ENCODE results near the gene ARID5A.

Gene ARID5A

DNA sequence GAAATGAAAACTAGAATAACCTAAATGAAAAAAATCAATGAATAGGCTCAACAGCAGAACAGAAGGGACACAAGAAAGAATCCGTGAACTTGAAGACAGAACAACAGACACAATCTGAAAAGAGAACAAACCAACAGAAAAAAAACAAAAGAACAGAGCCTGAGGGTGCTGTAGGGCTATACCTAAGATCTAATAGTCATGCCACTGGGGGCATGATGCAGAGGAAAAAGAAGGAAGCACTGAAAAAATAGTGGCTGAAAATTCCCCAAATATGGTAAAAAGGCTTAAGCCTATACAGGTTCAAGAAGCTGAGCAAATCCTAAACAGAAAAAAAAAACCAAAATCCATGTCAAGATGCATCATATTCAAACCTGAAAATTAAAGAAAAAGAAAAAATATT lies 51.3 kb downstream of the ARID5A start:
- TF ChIP-seq, protein P1, sequence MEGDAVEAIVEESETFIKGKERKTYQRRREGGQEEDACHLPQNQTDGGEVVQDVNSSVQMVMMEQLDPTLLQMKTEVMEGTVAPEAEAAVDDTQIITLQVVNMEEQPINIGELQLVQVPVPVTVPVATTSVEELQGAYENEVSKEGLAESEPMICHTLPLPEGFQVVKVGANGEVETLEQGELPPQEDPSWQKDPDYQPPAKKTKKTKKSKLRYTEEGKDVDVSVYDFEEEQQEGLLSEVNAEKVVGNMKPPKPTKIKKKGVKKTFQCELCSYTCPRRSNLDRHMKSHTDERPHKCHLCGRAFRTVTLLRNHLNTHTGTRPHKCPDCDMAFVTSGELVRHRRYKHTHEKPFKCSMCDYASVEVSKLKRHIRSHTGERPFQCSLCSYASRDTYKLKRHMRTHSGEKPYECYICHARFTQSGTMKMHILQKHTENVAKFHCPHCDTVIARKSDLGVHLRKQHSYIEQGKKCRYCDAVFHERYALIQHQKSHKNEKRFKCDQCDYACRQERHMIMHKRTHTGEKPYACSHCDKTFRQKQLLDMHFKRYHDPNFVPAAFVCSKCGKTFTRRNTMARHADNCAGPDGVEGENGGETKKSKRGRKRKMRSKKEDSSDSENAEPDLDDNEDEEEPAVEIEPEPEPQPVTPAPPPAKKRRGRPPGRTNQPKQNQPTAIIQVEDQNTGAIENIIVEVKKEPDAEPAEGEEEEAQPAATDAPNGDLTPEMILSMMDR (IDR thresholded peaks at IDR 0.05; ENCODE audit: control insufficient read depth, extremely low read depth, insufficient read depth), result no peak
- H3K4me3 ChIP-seq (ENCODE audit: low read depth, low read length), result no peak overlapping the region
- no peak for DNase-seq (ENCODE audit: low read depth)

DNA sequence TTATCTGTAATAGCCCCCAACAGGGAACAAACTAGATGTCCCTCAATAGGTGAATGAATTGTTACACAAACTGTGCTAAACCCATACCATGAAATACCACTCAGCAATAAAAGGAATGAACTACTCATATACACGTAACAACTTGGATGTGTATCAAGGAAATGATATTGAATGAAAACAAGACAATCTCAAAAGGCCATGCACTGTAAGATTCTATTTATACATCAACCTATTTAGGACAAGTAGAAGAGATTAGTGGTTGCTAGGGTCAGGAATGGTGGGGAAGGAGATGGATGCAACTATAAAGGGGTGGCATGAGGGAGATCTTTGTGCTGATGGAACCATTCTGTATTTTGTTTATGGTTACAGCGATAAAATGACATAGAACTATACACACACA lies 54.5 kb downstream of the ARID5A start:
- no peak for DNase-seq (ENCODE audit: low read depth)
- TF ChIP-seq, protein P1 (IDR thresholded peaks at IDR 0.05; ENCODE audit: control insufficient read depth, extremely low read depth, insufficient read depth), result no peak
- no peak overlapping the region for H3K4me3 ChIP-seq (ENCODE audit: low read depth, low read length)

DNA sequence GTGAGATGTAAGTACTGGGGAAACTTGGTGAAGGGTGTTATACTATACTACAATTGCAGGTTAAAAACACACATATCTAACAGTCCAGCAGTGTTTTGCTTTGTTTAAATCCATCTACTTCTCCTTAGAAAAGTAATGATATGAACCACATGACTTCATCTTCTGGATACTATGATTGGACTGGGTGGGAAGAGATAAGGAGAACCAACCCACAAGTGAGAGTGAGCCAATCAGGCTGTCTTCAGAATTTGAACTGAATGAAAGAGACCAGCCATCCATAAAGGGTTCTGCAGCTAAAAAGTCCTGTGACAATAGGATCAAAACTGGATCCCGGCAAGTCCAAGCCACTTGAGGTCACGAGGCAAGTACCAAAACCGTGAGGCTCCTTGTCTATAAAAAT lies 54.9 kb downstream of the ARID5A start:
- H3K4me3 ChIP-seq (ENCODE audit: low read depth, low read length), result no peak overlapping the region
- no peak for DNase-seq (ENCODE audit: low read depth)
- TF ChIP-seq, protein P1 (IDR thresholded peaks at IDR 0.05; ENCODE audit: control insufficient read depth, extremely low read depth, insufficient read depth), result no peak

DNA sequence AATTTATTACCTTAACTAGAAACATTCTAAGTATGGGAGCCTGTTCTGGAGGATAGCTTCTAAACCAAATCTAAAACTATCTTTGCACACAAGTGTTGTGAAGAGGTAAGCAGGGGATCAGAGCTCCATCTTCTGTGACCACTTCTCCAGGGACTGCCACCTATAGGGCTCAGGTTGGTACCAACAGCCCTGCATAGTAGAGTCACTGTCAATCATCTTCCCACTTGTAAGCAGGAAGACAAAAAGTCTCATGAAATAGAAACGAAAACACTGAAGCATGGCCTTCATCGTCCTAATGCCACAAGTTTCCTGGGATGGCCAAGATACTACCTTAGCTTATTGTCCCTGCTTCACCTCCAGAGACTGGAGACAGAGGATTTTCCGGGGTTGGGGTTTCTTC lies 57.7 kb downstream of the ARID5A start:
- TF ChIP-seq, protein P1 (IDR thresholded peaks at IDR 0.05; ENCODE audit: control insufficient read depth, extremely low read depth, insufficient read depth), result no peak
- no peak for DNase-seq (ENCODE audit: low read depth)

DNA sequence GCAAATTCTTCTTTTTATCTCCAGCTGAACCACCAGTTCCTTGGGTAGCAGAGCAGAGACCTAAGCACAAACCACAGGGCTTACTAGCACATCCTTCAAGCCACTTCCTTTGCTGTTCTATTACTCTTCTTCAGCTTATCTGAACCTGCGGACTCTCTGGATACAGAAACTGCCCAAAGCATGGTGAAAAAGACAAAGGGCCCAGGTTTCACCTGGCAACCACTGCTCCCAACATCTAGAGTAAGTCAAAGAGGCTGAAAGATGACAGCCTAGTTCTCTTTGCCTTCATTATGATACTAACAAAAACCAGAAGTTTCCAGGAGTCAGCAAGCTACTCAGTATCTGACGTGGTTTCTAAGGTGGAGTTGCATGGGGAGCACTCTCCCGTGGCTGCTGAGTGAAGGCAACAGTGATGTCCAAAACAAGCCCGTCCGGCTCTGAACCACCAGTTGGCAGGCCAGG lies 58.2 kb downstream of the ARID5A start:
- no peak for DNase-seq (ENCODE audit: low read depth)
- no peak overlapping the region for H3K4me3 ChIP-seq (ENCODE audit: low read depth, low read length)
- TF ChIP-seq, protein P1 (IDR thresholded peaks at IDR 0.05; ENCODE audit: control insufficient read depth, extremely low read depth, insufficient read depth), result no peak

More for the DNA sequence above, 57.7 kb downstream of the ARID5A start:
- no peak overlapping the region for H3K4me3 ChIP-seq (ENCODE audit: low read depth, low read length)

DNA sequence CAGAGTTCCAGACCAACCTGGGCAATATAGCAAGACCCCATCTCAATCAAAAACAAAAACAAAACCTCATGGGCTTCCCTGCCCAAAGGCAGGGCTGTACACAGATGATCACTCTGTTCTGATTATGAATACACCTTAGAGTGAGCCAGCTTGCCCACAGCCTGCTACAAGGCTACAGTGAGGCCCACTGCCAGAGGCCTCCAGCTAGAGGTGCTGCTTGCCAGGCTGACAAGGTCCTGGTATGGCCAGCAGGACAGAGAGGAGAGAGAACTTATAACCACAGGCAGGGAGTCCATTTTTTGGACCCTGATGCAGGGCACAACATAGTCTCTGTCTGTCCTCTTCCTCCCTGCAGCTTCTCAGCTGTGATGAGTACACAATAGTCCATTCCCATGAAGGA lies 60.0 kb downstream of the ARID5A start:
- TF ChIP-seq, protein P1 (IDR thresholded peaks at IDR 0.05; ENCODE audit: control insufficient read depth, extremely low read depth, insufficient read depth), result no peak
- no peak overlapping the region for H3K4me3 ChIP-seq (ENCODE audit: low read depth, low read length)
- DNase-seq (ENCODE audit: low read depth), result no peak

DNA sequence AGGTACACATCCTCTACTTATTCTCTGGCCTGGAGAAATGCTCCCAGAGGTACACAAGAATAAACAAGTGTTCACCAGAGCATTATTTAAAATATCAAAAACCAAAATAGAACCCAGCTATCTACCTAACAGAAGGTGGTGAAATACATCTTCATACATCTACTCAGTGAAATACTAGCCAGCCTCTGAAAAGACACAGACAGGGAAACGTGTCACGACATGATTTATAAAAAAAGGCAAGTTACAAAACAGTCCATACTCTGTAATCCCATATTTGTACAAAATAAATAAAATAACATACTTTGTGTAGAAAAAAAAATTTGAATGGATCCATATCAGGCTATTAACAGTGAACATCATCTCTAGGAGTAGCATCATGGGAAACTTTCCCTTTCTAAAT lies 63.4 kb downstream of the ARID5A start:
- TF ChIP-seq, protein P1 (IDR thresholded peaks at IDR 0.05; ENCODE audit: control insufficient read depth, extremely low read depth, insufficient read depth), result no peak
- DNase-seq (ENCODE audit: low read depth), result no peak
- H3K4me3 ChIP-seq (ENCODE audit: low read depth, low read length), result no peak overlapping the region
